ENCODE data around the gene DCLK3. TPM values are rescaled to one million over a fixed set of nuclear protein-coding genes. Genes with fewer than 3 reads are reported as not detected.

DCLK3 gene
- total RNA-seq, 1 experiment from 2014 or later = not detected

GRCh38 chr3:36669764-36670163, 94.6 kb downstream of the DCLK3 start:
- no peaks in the 10 kb centered on the region for H3K36me3 ChIP-seq (ENCODE audit: control insufficient read depth, insufficient read depth, low read length)
- no peak overlapping the region for H3K4me3 Mint-ChIP-seq (ENCODE audit: unreplicated experiment)
- H3K27me3 ChIP-seq (replicated peaks; ENCODE audit: control insufficient read depth, insufficient read depth, low read length) = no peaks in the 10 kb centered on the region
- no TSS peak for BruUV-seq (replicated peaks)
- ChIA-PET POLR2A (no interaction called here), CTCF (no interaction called here)
- H3K9me3 Mint-ChIP-seq (ENCODE audit: unreplicated experiment) = peaks cover 14% of the 10 kb centered on the region
- no peaks in the 10 kb centered on the region for H3K4me1 ChIP-seq
- H3K27ac Mint-ChIP-seq (ENCODE audit: unreplicated experiment) = no peak overlapping the region
- intact Hi-C loops (cut with micrococcal nuclease; ENCODE audit: unreplicated experiment) = no loop called here
- no peaks in the 10 kb centered on the region for H3K9me3 ChIP-seq
- TF ChIP-seq CTCF (IDR thresholded peaks at IDR 0.05; ENCODE audit: insufficient read depth in 1 of 2, low read depth in 1 of 2, low read length in 1 of 2, severe bottlenecking in 1 of 2, unreplicated experiment in 1 of 2) = no peak
- no peaks in the 10 kb centered on the region for H3K4me1 Mint-ChIP-seq (ENCODE audit: low read depth, unreplicated experiment)
- no peaks in the 10 kb centered on the region for H3K36me3 Mint-ChIP-seq (ENCODE audit: insufficient read depth, unreplicated experiment)
- H3K27me3 Mint-ChIP-seq (ENCODE audit: insufficient read depth, unreplicated experiment) = no peaks in the 10 kb centered on the region
- no peak for DNase-seq
- H3K4me3 ChIP-seq (ENCODE audit: low read depth, low read length) = no peak overlapping the region

- Histone ChIP-seq H3K27me3 (replicated peaks; ENCODE audit: control insufficient read depth, insufficient read depth, low read length) (no peaks in the 10 kb centered on the region; the same call in 1 of the 2 replicates), H3K9me3 (no peaks in the 10 kb centered on the region), H3K36me3 (ENCODE audit: control insufficient read depth, insufficient read depth, low read length) (no peaks in the 10 kb centered on the region), H3K4me3 (ENCODE audit: low read depth, low read length) (no peak overlapping the region), H3K4me1 (no peaks in the 10 kb centered on the region)
- H3K36me3 Mint-ChIP-seq (ENCODE audit: insufficient read depth, unreplicated experiment) = no peaks in the 10 kb centered on the region
- intact Hi-C loops (cut with micrococcal nuclease; ENCODE audit: unreplicated experiment) = no loop called here
- H3K9me3 Mint-ChIP-seq (ENCODE audit: unreplicated experiment) = peaks cover 14% of the 10 kb centered on the region
- BruUV-seq (replicated peaks) = no TSS peak
- H3K4me3 Mint-ChIP-seq (ENCODE audit: unreplicated experiment) = no peak overlapping the region
- H3K27ac Mint-ChIP-seq (ENCODE audit: unreplicated experiment) = no peak overlapping the region
- DNase-seq = no peak
- ChIA-PET POLR2A (no interaction called here), CTCF (no interaction called here)
- TF ChIP-seq CTCF (IDR thresholded peaks at IDR 0.05; ENCODE audit: insufficient read depth in 1 of 2, low read depth in 1 of 2, low read length in 1 of 2, severe bottlenecking in 1 of 2, unreplicated experiment in 1 of 2) = no peak
- no peaks in the 10 kb centered on the region for H3K4me1 Mint-ChIP-seq (ENCODE audit: low read depth, unreplicated experiment)
- H3K27me3 Mint-ChIP-seq (ENCODE audit: insufficient read depth, unreplicated experiment) = peaks cover 3% of the 10 kb centered on the region
Observed at GRCh38 chr3:36666166-36666565, 98.2 kb downstream of the DCLK3 start.

- Mint-ChIP-seq H3K4me1 (ENCODE audit: low read depth, unreplicated experiment) (no peaks in the 10 kb centered on the region), H3K27ac (ENCODE audit: unreplicated experiment) (no peak overlapping the region), H3K27me3 (ENCODE audit: insufficient read depth, unreplicated experiment) (peaks cover 3% of the 10 kb centered on the region), H3K36me3 (ENCODE audit: insufficient read depth, unreplicated experiment) (no peaks in the 10 kb centered on the region), H3K4me3 (ENCODE audit: unreplicated experiment) (no peak overlapping the region), H3K9me3 (ENCODE audit: unreplicated experiment) (peaks cover 14% of the 10 kb centered on the region)
- Histone ChIP-seq H3K27me3 (replicated peaks; ENCODE audit: control insufficient read depth, insufficient read depth, low read length) (no peaks in the 10 kb centered on the region; the same call in 1 of the 2 replicates), H3K4me1 (no peaks in the 10 kb centered on the region), H3K9me3 (no peaks in the 10 kb centered on the region), H3K36me3 (ENCODE audit: control insufficient read depth, insufficient read depth, low read length) (no peaks in the 10 kb centered on the region), H3K4me3 (ENCODE audit: low read depth, low read length) (no peak overlapping the region)
- ChIA-PET POLR2A (no interaction called here), CTCF (no interaction called here)
- no TSS peak for BruUV-seq (replicated peaks)
- no peak for DNase-seq
- TF ChIP-seq CTCF (IDR thresholded peaks at IDR 0.05; ENCODE audit: insufficient read depth in 1 of 2, low read depth in 1 of 2, low read length in 1 of 2, severe bottlenecking in 1 of 2, unreplicated experiment in 1 of 2) = no peak
- intact Hi-C loops (cut with micrococcal nuclease; ENCODE audit: unreplicated experiment) = no loop called here
Observed at GRCh38 chr3:36663666-36664291, 100.6 kb downstream of the DCLK3 start.

Measured in Caco-2 (cell line).